Upper lobe of left lung (tissue), 4 donors: ENCODE results near the gene IMPA2.

ENCODE experiments used
- CTCF ChIP-seq, 6 experiments: fragments of 450-650 bp in 4 of 6; fragments of 200-600 bp in 2 of 6; sonication (generic) in 2 of 6; IDR thresholded peaks; one replicate each; pipeline ENCODE4 v1.5.1; 2016 to 2019; ENCODE audit warnings: antibody characterized with exemption in 6 of 6
- EP300 ChIP-seq, 4 donors: sonication (generic); formaldehyde crosslinking; IDR thresholded peaks; one replicate each; pipeline ENCODE4 v1.5.1; 2017; ENCODE audit warnings: antibody characterized with exemption in 4 of 4, control low read depth in 2 of 4
- POLR2A ChIP-seq, 4 donors: fragments of 450-650 bp; IDR thresholded peaks; one replicate each; pipeline ENCODE4 v1.5.1; 2016 to 2017; ENCODE audit warnings: antibody characterized with exemption in 4 of 4, mild to moderate bottlenecking in 2 of 4

DNA sequence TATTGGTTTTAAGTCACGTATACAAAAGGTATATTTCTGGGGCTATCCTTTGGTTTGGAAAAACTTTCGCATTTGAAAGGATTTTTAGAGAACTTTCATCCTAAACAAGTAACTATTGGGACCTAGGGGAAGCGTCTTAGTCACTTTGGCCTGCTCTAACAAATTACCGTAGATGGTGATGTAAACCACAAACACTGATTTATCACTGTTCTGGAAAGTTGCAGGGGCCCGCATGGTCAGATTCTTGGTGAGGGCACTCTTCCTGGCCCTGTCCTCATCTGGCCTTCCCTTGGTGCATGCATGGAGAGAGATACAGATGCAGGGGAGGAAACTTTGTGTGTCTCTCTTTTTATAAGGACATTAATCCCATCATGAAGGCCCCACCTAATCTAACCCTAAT is 63.3 kb downstream of the IMPA2 start:
- no peak for TF ChIP-seq POLR2A (IDR thresholded peaks at IDR 0.05)
- TF ChIP-seq EP300 (IDR thresholded peaks at IDR 0.05) = no peak
- TF ChIP-seq CTCF (IDR thresholded peaks at IDR 0.05) = no peak
